OCI-LY7 (cell line): ENCODE results near the gene ZNRF1.

Experiments used
- EZH2phosphoT487 ChIP-seq: fragments of 200-600 bp; sonication (generic); IDR thresholded peaks from 2 replicates; pipeline ENCODE4 v1.6.1; 2018; ENCODE audit warnings: low read depth, borderline replicate concordance, mild to moderate bottlenecking, mixed run types, antibody characterized with exemption, low read length, moderate library complexity, mixed read lengths
- TF ChIP-seq, protein P1 (sequence below): fragments of 200-600 bp; sonication (generic); conservative IDR thresholded peaks from 2 replicates; pipeline ENCODE4 v1.5.1; 2014; ENCODE audit warnings: mild to moderate bottlenecking, antibody characterized with exemption, low read length, moderate library complexity, mixed read lengths

DNA sequence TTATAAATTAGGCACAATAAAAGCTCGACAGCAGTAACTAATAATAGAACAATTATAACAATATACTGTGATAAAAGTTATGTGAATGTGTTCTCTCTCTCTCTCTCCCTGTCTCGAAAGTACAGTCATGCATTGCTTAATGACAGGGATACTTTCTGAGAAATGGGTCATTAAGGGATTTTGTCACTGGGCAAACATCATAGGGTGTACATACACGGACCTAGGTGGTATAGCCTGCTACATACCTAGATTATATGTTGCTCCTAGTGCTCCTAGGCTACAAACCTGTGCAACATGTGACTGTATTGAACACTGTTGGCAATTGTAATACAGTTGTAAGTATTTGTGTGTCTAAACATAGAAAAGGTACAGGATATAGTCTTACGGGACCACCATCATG, 6.9 kb downstream of the ZNRF1 start:
- TF ChIP-seq, protein P1, sequence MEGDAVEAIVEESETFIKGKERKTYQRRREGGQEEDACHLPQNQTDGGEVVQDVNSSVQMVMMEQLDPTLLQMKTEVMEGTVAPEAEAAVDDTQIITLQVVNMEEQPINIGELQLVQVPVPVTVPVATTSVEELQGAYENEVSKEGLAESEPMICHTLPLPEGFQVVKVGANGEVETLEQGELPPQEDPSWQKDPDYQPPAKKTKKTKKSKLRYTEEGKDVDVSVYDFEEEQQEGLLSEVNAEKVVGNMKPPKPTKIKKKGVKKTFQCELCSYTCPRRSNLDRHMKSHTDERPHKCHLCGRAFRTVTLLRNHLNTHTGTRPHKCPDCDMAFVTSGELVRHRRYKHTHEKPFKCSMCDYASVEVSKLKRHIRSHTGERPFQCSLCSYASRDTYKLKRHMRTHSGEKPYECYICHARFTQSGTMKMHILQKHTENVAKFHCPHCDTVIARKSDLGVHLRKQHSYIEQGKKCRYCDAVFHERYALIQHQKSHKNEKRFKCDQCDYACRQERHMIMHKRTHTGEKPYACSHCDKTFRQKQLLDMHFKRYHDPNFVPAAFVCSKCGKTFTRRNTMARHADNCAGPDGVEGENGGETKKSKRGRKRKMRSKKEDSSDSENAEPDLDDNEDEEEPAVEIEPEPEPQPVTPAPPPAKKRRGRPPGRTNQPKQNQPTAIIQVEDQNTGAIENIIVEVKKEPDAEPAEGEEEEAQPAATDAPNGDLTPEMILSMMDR = no peak
- TF ChIP-seq EZH2phosphoT487 = no peak
